Measurements from ENCODE around the gene CCDC18.
A peak's percentile ranks its signal among the peaks of the same experiment; 100 is the strongest.
"Not testable (repeated sequence)": the region's sequence is repeated elsewhere in the genome, so short reads cannot be mapped to it uniquely, and the experiment has no call there.

The CCDC18 gene

GRCh38 chr1:93237021-93237420 lies 56.5 kb downstream of the CCDC18 start:
- H3K9me3 Mint-ChIP-seq: peaks cover 3% of the 10 kb centered on the region
- H3K36me3 Mint-ChIP-seq (ENCODE audit: low read depth): peaks cover 64% of the 10 kb centered on the region
- no peak for TF ChIP-seq CTCF (IDR thresholded peaks at IDR 0.05; ENCODE audit: unreplicated experiment in 3 of 3)
- H3K27me3 Mint-ChIP-seq (ENCODE audit: low read depth): no peaks in the 10 kb centered on the region
- H3K4me1 Mint-ChIP-seq: no peaks in the 10 kb centered on the region
- H3K27ac Mint-ChIP-seq: no peak overlapping the region
- H3K4me3 Mint-ChIP-seq: no peak overlapping the region

GRCh38 chr1:93238425-93238824 lies 57.9 kb downstream of the CCDC18 start:
- Mint-ChIP-seq H3K36me3 (ENCODE audit: low read depth) (peaks cover 67% of the 10 kb centered on the region), H3K27me3 (ENCODE audit: low read depth) (no peaks in the 10 kb centered on the region), H3K27ac (peak overlapping the region; percentile 45 to 72 (median 62)), H3K4me3 (no peak overlapping the region), H3K4me1 (no peaks in the 10 kb centered on the region), H3K9me3 (peaks cover 15% of the 10 kb centered on the region)
- no peak for TF ChIP-seq CTCF (IDR thresholded peaks at IDR 0.05; ENCODE audit: unreplicated experiment in 3 of 3)

- H3K4me3 Mint-ChIP-seq: no peak overlapping the region
- H3K9me3 Mint-ChIP-seq: peaks cover 24% of the 10 kb centered on the region
- H3K27ac Mint-ChIP-seq: peak overlapping the region in 1 of 3 experiments; percentile 72
- H3K36me3 Mint-ChIP-seq (ENCODE audit: low read depth): peaks cover 75% of the 10 kb centered on the region
- no peak for TF ChIP-seq CTCF (IDR thresholded peaks at IDR 0.05; ENCODE audit: unreplicated experiment in 3 of 3)
- H3K27me3 Mint-ChIP-seq (ENCODE audit: low read depth): peaks cover 4% of the 10 kb centered on the region
- no peaks in the 10 kb centered on the region for H3K4me1 Mint-ChIP-seq
Measured at GRCh38 chr1:93239863-93240262, 59.3 kb downstream of the CCDC18 start.

GRCh38 chr1:93243233-93243632 lies 62.7 kb downstream of the CCDC18 start:
- not testable (repeated sequence) for H3K27me3 Mint-ChIP-seq (ENCODE audit: low read depth); H3K4me1 Mint-ChIP-seq; H3K27ac Mint-ChIP-seq; H3K4me3 Mint-ChIP-seq
- H3K9me3 Mint-ChIP-seq: peaks cover 24% of the 10 kb centered on the region
- peaks cover 77% of the 10 kb centered on the region for H3K36me3 Mint-ChIP-seq (ENCODE audit: low read depth)

- no peaks in the 10 kb centered on the region for H3K4me1 Mint-ChIP-seq
- H3K9me3 Mint-ChIP-seq: peaks cover 24% of the 10 kb centered on the region
- H3K27ac Mint-ChIP-seq: no peak overlapping the region
- TF ChIP-seq CTCF (IDR thresholded peaks at IDR 0.05; ENCODE audit: unreplicated experiment in 3 of 3): no peak
- peaks cover 78% of the 10 kb centered on the region for H3K36me3 Mint-ChIP-seq (ENCODE audit: low read depth)
- H3K4me3 Mint-ChIP-seq: no peak overlapping the region
- peaks cover 4% of the 10 kb centered on the region for H3K27me3 Mint-ChIP-seq (ENCODE audit: low read depth)
Measured at GRCh38 chr1:93244298-93245069, 64.0 kb downstream of the CCDC18 start.

GRCh38 chr1:93251966-93252365 lies 71.4 kb downstream of the CCDC18 start:
- H3K9me3 Mint-ChIP-seq: peaks cover 3% of the 10 kb centered on the region
- H3K4me1 Mint-ChIP-seq: no peaks in the 10 kb centered on the region
- no peak overlapping the region for H3K4me3 Mint-ChIP-seq
- no peak overlapping the region for H3K27ac Mint-ChIP-seq
- H3K27me3 Mint-ChIP-seq (ENCODE audit: low read depth): no peaks in the 10 kb centered on the region
- no peak for TF ChIP-seq CTCF (IDR thresholded peaks at IDR 0.05; ENCODE audit: unreplicated experiment in 3 of 3)
- peaks cover 42% of the 10 kb centered on the region for H3K36me3 Mint-ChIP-seq (ENCODE audit: low read depth)
